Measurements from ENCODE around the gene OR8B3. TPM values are rescaled to one million over a fixed set of nuclear protein-coding genes. Genes with fewer than 3 reads are reported as not detected.

Gene OR8B3
- not detected in 5 replicates for total RNA-seq (2022; extraction: Qiagen RNA extraction; ENCODE audit: low read depth)

DNA sequence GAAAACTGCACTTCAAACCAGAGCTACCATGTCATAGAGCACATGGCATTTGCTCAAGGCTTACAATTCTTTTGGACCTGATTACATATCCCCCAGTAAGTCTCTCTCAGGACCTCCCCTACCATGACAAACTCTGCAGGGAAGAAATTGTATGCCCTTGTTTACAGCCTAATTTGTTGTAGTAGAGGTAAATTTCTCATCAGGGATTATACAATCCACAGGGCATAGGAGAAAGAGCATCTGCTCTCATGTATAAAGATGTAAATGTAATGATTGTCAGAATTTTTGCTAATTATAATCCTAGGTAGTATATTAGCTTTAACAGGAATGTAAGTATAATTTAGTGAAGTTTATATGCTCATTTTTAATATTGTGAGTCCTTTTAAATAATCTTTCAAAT is at the start of gene OR8B3:
OR8B3 (minus strand) TSS at position 101 of the 400 bp plus-strand sequence. CDS start 1,673 bp downstream, outside the sequence.

GRCh38 chr11:124445646-124446150 is 46.9 kb upstream of the OR8B3 start, which contains the start of gene OR8B8:
Gene OR8B8 (minus strand): TSS chr11:124445696. CDS start chr11:124441085, 4,611 bp downstream.

DNA sequence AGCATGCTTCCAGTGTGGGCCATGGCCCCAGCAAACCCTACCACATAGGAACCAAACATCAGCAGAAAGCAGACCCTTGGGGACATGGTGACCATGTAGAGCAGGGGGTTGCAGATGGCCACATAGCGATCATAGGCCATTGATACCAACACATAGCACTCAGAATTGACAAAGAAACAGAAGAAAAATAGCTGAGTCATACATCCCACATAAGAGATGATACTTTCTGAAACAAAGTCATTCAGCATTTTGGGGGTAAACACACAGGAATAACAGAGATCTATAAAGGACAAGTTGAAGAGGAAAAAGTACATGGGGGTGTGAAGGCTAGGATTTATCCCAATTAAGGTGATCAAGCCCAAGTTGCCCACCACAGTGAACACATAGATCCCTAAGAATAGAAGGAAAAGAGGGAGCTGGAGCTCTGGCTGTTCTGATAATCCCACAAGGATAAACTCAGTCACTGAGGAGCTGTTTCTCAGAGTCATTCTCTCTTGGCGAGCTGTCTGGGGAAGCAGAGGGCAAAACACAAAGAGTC is 25.6 kb upstream of the OR8B3 start, which contains the start of gene OR8B4:
OR8B4 (minus strand) TSS at position 488 of the 538 bp plus-strand sequence; CDS start at position 488, 0 bp downstream.

GRCh38 chr11:124384399-124384798 is 14.4 kb downstream of the OR8B3 start, which contains the start of gene OR8B2:
Gene OR8B2 (minus strand): TSS chr11:124384499. CDS start chr11:124383343, 1,156 bp downstream.

Other genes with a start within 250 kb of the OR8B3 start
- gene OR10D3, start 215.7 kb downstream of the OR8B3 start, total RNA-seq (2022; extraction: Qiagen RNA extraction; ENCODE audit: low read depth): not detected in 5 replicates
- not detected in 5 replicates for gene OR8G1, start 157.9 kb downstream of the OR8B3 start, total RNA-seq (2022; extraction: Qiagen RNA extraction; ENCODE audit: low read depth)
- gene OR8G5, start 142.6 kb downstream of the OR8B3 start, total RNA-seq (2022; extraction: Qiagen RNA extraction; ENCODE audit: low read depth): not detected in 5 replicates
- gene OR8D1, start 85.1 kb downstream of the OR8B3 start, total RNA-seq (2022; extraction: Qiagen RNA extraction; ENCODE audit: low read depth): not detected in 5 replicates
- not detected in 5 replicates for gene OR8D2, start 78.8 kb downstream of the OR8B3 start, total RNA-seq (2022; extraction: Qiagen RNA extraction; ENCODE audit: low read depth)
- gene OR8B2, start 14.5 kb downstream of the OR8B3 start, total RNA-seq (2022; extraction: Qiagen RNA extraction; ENCODE audit: low read depth): not detected in 5 replicates
- not detected in 5 replicates for gene OR8B4, start 25.8 kb upstream of the OR8B3 start, total RNA-seq (2022; extraction: Qiagen RNA extraction; ENCODE audit: low read depth)
- gene OR8B8, start 46.7 kb upstream of the OR8B3 start, total RNA-seq (2022; extraction: Qiagen RNA extraction; ENCODE audit: low read depth): not detected in 5 replicates
- not detected in 5 replicates for gene OR8B12, start 144.6 kb upstream of the OR8B3 start, total RNA-seq (2022; extraction: Qiagen RNA extraction; ENCODE audit: low read depth)
- gene OR8A1, start 171.0 kb upstream of the OR8B3 start, total RNA-seq (2022; extraction: Qiagen RNA extraction; ENCODE audit: low read depth): not detected in 5 replicates
- gene PANX3, start 212.4 kb upstream of the OR8B3 start, total RNA-seq (2022; extraction: Qiagen RNA extraction; ENCODE audit: low read depth): not detected in 5 replicates
- 16.7 to 19.5 TPM (median 18.8 TPM) in 5 replicates for gene TBRG1, start 223.8 kb upstream of the OR8B3 start, total RNA-seq (2022; extraction: Qiagen RNA extraction; ENCODE audit: low read depth)

Measured in A549 treated with DMSO at 1 μM for 4 hours (cell line).